ENCODE data around the gene SARS1.

Gene SARS1

GRCh38 chr1:109251277-109252166, 37.8 kb downstream of the SARS1 start:
- DNase-seq = no peak

- no peak for DNase-seq
Observed at GRCh38 chr1:109252167-109252892, 38.6 kb downstream of the SARS1 start.

GRCh38 chr1:109252893-109253802, 39.4 kb downstream of the SARS1 start:
- DNase-seq = no peak

GRCh38 chr1:109253803-109254620, 40.3 kb downstream of the SARS1 start:
- DNase-seq = no peak

- DNase-seq = no peak
Observed at GRCh38 chr1:109254621-109255096, 40.9 kb downstream of the SARS1 start.

GRCh38 chr1:109255097-109255651, 41.5 kb downstream of the SARS1 start:
- DNase-seq = no peak

- no peak for DNase-seq
Observed at GRCh38 chr1:109255678-109256077, 42.0 kb downstream of the SARS1 start.

GRCh38 chr1:109256085-109256484, 42.4 kb downstream of the SARS1 start:
- DNase-seq = no peak

- no peak for DNase-seq
Observed at GRCh38 chr1:109256971-109257681, 43.4 kb downstream of the SARS1 start.

- no peak for DNase-seq
Observed at GRCh38 chr1:109257682-109258421, 44.1 kb downstream of the SARS1 start.

GRCh38 chr1:109258481-109259466, 45.1 kb downstream of the SARS1 start:
- DNase-seq = no peak

- DNase-seq = no peak
Observed at GRCh38 chr1:109259674-109260557, 46.2 kb downstream of the SARS1 start.

GRCh38 chr1:109261006-109261405, 47.3 kb downstream of the SARS1 start:
- DNase-seq = no peak

- no peak for DNase-seq
Observed at GRCh38 chr1:109261578-109261977, 47.9 kb downstream of the SARS1 start.

- no peak for DNase-seq
Observed at GRCh38 chr1:109262231-109263055, 48.7 kb downstream of the SARS1 start.

- no peak for DNase-seq
Observed at GRCh38 chr1:109263234-109263596, 49.5 kb downstream of the SARS1 start.
